Measurements from ENCODE around the gene ZNF346. TPM values are rescaled to one million over a fixed set of nuclear protein-coding genes. Genes with fewer than 3 reads are reported as not detected.
A peak's percentile ranks its signal among the peaks of the same experiment; 100 is the strongest.

ZNF346 gene
- polyA plus RNA-seq, 10 donors: 10.8 to 19.0 (median 14.2) TPM

DNA sequence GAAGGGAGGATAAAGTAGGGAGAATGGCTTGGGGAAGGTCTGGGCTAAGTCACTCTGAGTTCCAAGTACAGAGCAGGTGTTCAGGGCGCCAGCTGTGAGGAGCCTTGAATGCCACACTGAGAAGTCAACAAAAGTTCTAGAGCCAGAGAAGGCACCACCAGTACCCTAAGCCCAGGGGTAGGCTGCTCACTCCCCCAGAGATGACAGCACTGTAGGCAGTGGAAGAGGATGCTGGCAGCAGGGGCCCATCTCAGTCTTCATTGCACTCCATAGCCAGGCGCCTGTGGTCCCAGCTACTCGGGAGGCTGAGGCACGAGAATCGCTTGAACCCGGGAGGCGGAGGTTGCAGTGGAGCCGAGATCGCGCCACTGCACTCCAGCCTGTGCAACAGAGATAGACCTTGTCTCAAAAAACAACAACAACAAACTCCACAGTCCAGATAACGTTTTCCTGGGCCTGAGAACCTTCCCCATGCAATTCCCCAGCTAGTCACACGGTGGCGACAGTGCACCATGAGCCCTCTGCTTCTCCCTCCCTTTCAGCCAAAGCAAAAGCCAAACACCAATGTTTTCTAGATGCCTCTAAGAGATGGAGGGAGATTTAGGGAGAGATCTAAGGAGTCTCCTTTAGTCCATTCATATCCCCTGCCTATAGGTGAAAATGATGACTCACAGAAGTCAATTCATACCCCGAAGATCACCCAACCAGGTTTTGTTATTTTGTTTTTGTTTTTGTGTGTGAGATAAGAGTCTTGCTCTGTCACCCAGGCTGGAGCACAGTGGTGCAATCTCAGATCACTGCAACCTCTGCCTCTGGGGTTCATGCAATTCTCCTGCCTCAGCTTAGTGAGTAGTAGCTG lies 91.3 kb downstream of the ZNF346 start:
- peak; percentile 74 to 91 (median 87) for DNase-seq

DNA sequence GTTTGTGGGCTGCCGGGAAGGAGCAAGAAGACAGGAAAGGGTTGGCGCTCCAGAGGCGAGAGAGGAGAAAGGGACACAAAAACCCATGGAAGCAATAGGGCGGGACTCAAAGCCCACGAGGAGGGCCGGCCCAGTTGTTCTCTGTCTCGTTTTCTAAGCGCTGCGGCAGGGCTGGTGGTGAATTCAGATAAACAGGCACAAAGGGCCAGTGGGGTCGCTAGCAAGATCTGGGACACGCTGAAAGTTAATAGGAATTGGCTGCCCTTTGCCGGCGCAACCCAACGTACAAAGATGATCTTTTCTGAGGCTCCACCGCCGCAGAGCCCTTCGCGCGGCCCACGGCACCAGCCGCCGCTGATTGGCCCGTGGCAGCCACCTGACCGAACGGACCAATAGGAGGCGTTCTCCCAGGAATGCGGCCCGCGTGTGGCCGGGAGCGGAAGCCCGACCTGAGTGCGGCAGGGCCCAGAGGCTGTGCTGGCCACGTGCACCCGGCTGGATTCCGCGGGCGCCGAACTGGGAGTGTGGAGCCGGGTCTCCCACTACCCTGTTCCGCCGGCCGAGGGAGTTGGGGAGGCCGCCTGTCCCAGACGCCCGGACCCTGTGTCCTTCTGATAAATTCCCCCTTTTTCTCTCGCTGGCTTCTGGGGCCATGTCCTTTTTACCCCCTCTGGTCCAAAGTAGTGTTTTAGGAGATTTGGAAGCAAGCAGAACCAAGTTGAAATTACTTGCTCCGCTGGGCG lies 94.3 kb downstream of the ZNF346 start:
- DNase-seq: peak; percentile 85 to 95 (median 89)

DNA sequence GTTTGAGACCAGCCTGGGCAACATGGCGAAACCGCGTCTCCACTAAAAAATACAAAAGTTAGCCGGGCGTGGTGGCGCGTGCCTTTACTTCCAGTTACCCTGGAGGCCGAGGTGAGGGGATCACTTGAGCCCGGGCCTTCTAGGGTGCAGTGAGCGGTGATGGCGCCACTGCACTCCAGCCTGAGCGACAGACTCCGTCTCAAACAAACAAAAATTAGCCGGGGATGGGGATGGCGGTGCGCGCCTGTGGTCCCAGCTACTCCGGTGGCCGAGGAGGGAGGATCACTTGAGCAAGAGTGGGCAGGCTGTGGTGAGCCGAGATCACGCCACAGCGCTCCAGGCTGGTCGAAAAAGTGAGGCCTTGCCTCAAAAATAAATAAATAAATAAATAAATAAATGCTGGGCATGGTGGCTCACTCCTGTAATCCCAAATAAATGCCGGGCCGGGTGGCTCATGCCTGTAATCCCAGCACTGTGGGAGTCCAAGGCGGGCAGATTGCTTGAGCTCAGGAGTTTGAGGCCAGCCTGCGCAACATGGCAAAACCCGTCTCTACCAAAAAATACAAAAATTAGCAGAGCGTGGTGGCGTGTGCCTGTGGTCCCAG lies 95.0 kb downstream of the ZNF346 start:
- DNase-seq: no peak

DNA sequence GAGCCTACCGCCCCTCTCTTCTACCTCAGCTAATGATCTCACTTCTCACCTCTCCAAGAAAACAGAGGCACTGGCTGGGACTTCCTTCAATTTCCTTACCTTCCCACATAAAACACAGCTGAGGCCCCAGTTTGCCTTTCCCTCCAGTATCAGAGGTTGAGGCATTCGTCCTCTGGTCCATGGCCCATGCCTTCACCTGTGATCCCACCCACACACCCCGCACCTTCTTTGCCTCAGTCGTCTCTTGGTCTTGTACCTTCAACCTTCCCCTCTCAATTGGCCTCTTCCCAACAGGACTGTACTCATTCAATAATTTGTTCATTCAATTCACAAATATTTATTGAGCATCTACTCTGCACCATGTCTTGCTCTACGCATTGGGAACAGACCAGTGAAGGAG lies 100.1 kb downstream of the ZNF346 start:
- DNase-seq: no peak

DNA sequence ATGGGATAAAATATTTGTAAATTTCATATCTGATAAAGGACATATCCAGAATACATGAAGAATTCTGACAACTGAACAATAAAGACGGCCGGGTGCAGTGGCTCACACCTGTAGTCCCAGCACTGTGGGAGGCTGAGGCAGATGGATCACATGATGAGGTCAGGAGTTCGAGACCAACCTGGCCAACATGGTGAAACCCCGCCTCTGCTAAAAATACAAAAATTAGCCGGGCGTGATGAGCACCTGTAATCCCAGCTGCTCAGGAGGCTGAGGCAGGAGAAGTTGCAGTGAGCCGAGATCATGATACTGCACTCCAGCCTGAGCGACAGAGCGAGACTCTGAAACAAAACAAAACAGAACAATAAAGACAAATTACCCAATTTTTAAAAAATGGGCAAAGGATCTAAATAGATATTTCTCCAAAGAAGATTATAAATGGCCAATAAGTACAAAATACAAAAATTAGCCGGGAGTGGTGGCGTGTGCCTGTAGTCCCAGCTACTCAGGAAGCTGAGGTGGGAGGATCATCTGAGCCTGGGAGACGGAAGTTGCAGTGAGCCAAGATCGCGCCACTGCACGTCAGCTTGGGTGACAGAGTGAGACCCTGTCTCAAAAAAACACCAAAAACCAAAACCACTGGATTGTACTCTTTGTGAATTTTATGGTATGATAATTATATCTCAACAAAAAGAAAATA lies 101.4 kb downstream of the ZNF346 start:
- no peak for DNase-seq

DNA sequence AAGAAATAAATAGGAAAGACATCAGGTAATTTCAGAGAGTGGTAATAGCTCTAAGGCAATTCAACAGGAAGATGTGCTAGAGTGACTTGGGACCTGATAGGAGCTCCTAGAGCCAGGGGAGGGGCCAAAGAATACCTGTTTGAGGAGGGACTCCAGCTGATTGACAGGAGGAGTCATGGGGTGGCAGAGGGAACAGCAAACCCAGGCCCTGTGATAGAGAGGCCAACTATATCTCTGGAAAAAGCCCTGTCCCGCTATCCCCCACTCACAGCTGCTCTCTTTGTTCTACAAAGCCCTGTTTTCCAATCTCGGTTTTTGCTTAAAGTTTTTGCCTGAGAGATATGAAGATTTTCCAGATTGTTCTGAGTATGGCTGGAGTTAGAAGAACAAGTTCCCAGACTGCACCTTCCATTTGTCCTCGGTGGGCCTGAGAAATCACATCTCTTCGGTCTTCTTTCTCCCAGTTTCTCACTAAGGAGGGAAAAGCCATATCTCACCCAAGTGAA lies 102.0 kb downstream of the ZNF346 start:
- DNase-seq: no peak

DNA sequence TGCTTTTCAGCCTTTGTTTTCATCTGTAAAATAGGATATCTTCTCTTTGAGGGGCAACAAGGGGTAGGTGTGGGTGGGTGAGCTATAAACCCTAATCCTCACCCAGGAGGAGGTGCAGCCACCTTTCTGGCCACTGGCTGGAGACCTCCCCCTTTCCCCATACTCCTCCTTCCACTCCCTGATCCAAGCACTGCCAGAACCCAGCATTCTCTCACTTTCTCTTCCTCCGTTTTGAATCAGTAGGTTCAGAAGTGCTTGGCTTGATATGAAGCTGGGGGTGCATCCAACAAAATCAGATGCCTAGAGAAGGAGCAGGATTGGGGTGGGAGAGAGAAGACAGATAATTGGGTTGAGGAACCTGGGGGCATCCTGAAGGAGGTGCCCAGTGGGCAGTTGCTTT lies 104.3 kb downstream of the ZNF346 start:
- no peak for DNase-seq

DNA sequence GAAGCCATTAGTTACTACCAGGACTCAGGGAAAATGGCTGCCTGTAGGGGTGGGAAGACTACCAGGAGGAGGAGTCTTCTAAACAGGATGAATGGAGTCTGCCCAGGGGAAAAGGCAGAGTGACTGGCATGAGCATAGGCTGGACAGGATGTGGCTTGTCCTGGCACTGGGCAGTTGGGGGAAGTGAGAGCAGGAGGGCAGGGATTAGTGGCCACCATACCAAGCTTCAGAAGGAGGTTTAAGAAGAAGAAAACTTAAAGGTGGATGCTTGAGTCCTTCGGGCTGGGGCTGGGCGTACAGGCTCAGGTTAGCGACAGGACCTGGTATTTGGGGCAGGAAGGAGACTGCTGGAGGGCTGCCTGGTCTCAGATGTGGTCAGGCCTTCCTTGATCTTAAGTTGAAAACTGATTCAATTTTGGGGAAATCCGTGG lies 106.1 kb downstream of the ZNF346 start:
- no peak for DNase-seq

DNA sequence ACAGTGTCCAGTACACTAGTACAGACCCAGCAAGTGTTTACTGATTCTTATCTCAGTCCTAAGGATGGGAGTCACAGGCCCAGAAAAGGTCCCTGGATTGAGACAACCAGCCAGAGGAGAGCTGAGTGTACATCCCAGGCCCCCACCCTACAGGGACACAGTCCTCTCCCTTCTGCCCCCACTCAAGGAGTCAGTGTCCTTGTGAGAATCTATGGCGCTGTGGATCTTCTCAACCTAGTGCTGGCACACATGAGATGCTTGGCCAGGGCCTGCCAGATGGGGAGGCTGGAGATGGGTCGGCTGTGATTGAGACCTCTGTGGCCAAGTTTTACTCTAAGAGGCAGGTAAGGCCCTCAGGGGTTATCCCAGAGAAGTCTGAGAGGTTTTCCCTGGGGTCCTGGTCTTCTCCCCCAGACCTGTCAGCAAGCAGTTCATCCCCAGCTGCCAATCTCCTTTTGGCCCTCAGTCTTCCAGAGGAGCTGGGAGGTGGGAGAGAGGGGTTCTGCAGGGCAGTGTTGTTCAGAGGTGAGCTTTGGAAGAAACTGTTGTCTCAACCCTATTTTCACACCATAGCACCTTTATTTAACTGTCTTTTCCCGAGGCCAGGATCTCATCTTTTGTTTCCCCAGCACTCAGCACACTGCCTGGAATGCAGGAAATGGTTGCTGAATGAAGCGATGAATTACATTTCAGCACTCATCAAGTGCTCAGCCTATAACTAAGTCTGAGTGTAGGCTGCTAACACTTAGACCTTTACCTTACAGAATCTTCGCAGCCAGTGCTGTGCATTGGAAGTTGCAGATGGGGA lies 107.9 kb downstream of the ZNF346 start:
- DNase-seq: no peak

Other genes with a start within 250 kb of the ZNF346 start
- 1 to 10 TPM in 8 of 10 donors, under 1 TPM in 2; 0.84 to 2.0 (median 1.3) TPM for gene UNC5A, start 212.1 kb upstream of the ZNF346 start, polyA plus RNA-seq (ENCODE audit: insufficient read length in 10 of 10)
- gene HK3, start 123.3 kb upstream of the ZNF346 start, polyA plus RNA-seq (ENCODE audit: insufficient read length in 10 of 10): 1 to 10 TPM in 6 of 10 donors, under 1 TPM in 4; 0.41 to 2.6 (median 1.1) TPM
- gene UIMC1, start 15.9 kb upstream of the ZNF346 start, polyA plus RNA-seq (ENCODE audit: insufficient read length in 10 of 10): 10 to 100 TPM; 21.8 to 39.2 (median 29.0) TPM
- gene FGFR4, start 64.2 kb downstream of the ZNF346 start, polyA plus RNA-seq (ENCODE audit: insufficient read length in 10 of 10): 100 to 1,000 TPM; 120 to 189 (median 137) TPM
- gene NSD1, start 111.1 kb downstream of the ZNF346 start, polyA plus RNA-seq (ENCODE audit: insufficient read length in 10 of 10): 10 to 100 TPM; 35.1 to 49.7 (median 42.5) TPM

All from muscle of back (tissue), 11 donors.